K562 (cell line): Measurements from ENCODE around the gene HES5. TPM values are rescaled to one million over a fixed set of nuclear protein-coding genes. Genes with fewer than 3 reads are reported as not detected.

Experiments
- ATAC-seq: fragments of 200-7000 bp; cut with Tn5 transposase; 3 replicates; pipeline ENCODE4 v1.9.1; 2020; ENCODE audit warnings: moderate library complexity
- BruUV-seq: library from RNA; stranded (reverse); fragments of 400-500 nt; replicated peaks from 2 replicates; lab custom pipeline; 2021; lab: Mats Ljungman, UMichigan
- CTCF ChIA-PET: fragments of 300-600 bp; formaldehyde crosslinking; extraction: SDS; loops from one replicate; lab custom pipeline; 2021; ENCODE audit warnings: low intra/inter-chr PET ratio; lab: Yijun Ruan, JAX
- POLR2A ChIA-PET: fragments of 300-600, 350-650 bp; sonication (Branson Sonifier 250); formaldehyde crosslinking; extraction: SDS; loops from one replicate; lab custom pipeline; 2021; ENCODE audit warnings: antibody characterized with exemption, inconsistent platforms; lab: Yijun Ruan, JAX
- DNase-seq, 4 experiments: peaks; one replicate each; pipeline versions ENCODE4 v3.0.0 to v3.0.0-alpha.2; 2011 to 2018; ENCODE audit warnings: low spot score in 3 of 4, mixed read lengths in 3 of 4; ENCODE audit errors: extremely low read depth in 1 of 4
- FAIRE-seq: peaks from 2 replicates; lab custom pipeline; 2011; peaks lifted over from hg19 to GRCh38; lab: Jason Lieb, UNC
- H2AFZ ChIP-seq: 2 replicates; pipeline ENCODE4 v1.6.0; 2011; ENCODE audit warnings: low read depth, low read length, control low read depth, inconsistent platforms
- H3K27ac ChIP-seq: fragments of 200-600 bp; 3 replicates; pipeline ENCODE4 v1.8.0; 2011; ENCODE audit warnings: low read depth, mild to moderate bottlenecking, control low read depth, inconsistent platforms, low read length, moderate library complexity, mixed read lengths; ENCODE audit errors: extremely low read depth
- H3K27me3 ChIP-seq, 2 experiments: fragments of 300-600 bp in 1 of 2; 2 replicates in 1 of 2; 3 replicates in 1 of 2; pipeline versions ENCODE4 v1.6.0 to v1.8.0; 2011; ENCODE audit warnings: inconsistent platforms in 2 of 2, low read length in 2 of 2, mild to moderate bottlenecking in 1 of 2, mixed read lengths in 1 of 2, moderate library complexity in 1 of 2; ENCODE audit not compliant: control insufficient read depth in 2 of 2, insufficient read depth in 2 of 2
- H3K36me3 ChIP-seq: fragments of 300-600 bp; 3 replicates; pipeline ENCODE4 v1.8.0; 2011; ENCODE audit warnings: mild to moderate bottlenecking, low read length, inconsistent platforms; ENCODE audit not compliant: control insufficient read depth, insufficient read depth
- H3K4me1 ChIP-seq, 2 experiments: fragments of 200-600 bp in 1 of 2; replicated peaks in 1 of 2; 2 replicates in 1 of 2; 3 replicates in 1 of 2; pipeline versions ENCODE4 v1.5.1 to v1.8.0; 2011; ENCODE audit warnings: inconsistent platforms in 2 of 2, low read length in 2 of 2, mild to moderate bottlenecking in 1 of 2, mixed read lengths in 1 of 2, moderate library complexity in 1 of 2; ENCODE audit not compliant: control insufficient read depth in 2 of 2, insufficient read depth in 2 of 2
- H3K4me2 ChIP-seq: 2 replicates; pipeline ENCODE4 v1.6.1; 2011; ENCODE audit warnings: low read length, control low read depth, inconsistent platforms, mixed read lengths; ENCODE audit not compliant: insufficient read depth
- H3K4me3 ChIP-seq: fragments of 200-600 bp; sonication (generic), shearing (Covaris generic); 2 replicates; pipeline ENCODE4 v1.5.1; 2016; ENCODE audit warnings: control low read depth, inconsistent platforms
- H3K79me2 ChIP-seq: fragments of 200-600 bp; 3 replicates; pipeline ENCODE4 v1.8.0; 2011; ENCODE audit warnings: low read length, inconsistent platforms; ENCODE audit not compliant: control insufficient read depth, insufficient read depth
- H3K9ac ChIP-seq, 2 experiments: 2 replicates each; pipeline versions ENCODE4 v1.6.0 to v1.6.1; 2011; ENCODE audit warnings: low read depth in 2 of 2, low read length in 2 of 2, control low read depth in 1 of 2, inconsistent platforms in 1 of 2, mild to moderate bottlenecking in 1 of 2, mixed read lengths in 1 of 2; ENCODE audit not compliant: insufficient read depth in 1 of 2
- H3K9me1 ChIP-seq: one replicate; pipeline ENCODE4 v1.6.0; 2011; ENCODE audit warnings: inconsistent platforms, mild to moderate bottlenecking, low read length, moderate library complexity; ENCODE audit not compliant: control insufficient read depth, insufficient read depth
- H3K9me3 ChIP-seq: replicated peaks from 2 replicates; pipeline ENCODE4 v1.5.1; 2011; ENCODE audit warnings: low read depth, low read length, inconsistent platforms; ENCODE audit not compliant: control insufficient read depth, insufficient read depth
- H4K20me1 ChIP-seq: replicated peaks from 2 replicates; pipeline ENCODE4 v1.6.1; 2011; ENCODE audit warnings: low read length, inconsistent platforms, mixed read lengths; ENCODE audit not compliant: control insufficient read depth, insufficient read depth
- CBX1 ChIP-seq: sonication (generic); IDR thresholded peaks from 2 replicates; pipeline ENCODE4 v1.6.1; 2016; ENCODE audit warnings: antibody characterized with exemption, low read depth, mild to moderate bottlenecking
- FOXA3 ChIP-seq, 2 experiments: fragments of 450-650 bp in 1 of 2; sonication (generic) in 1 of 2; formaldehyde crosslinking; IDR thresholded peaks in 1 of 2; conservative IDR thresholded peaks in 1 of 2; 2 replicates each; pipeline versions ENCODE4 v1.4.0 to v1.8.0; 2020 to 2022; ENCODE audit warnings: mild to moderate bottlenecking in 2 of 2, missing genetic modification reagents in 1 of 2
- FOXK2 ChIP-seq, 2 experiments: fragments of 450-650 bp; IDR thresholded peaks in 1 of 2; conservative IDR thresholded peaks in 1 of 2; 2 replicates each; pipeline ENCODE4 v1.6.1; 2016; ENCODE audit warnings: low read depth in 2 of 2, mild to moderate bottlenecking in 1 of 2
- HIVEP1 ChIP-seq: fragments of 250-450 bp; sonication (Bioruptor Pico); IDR thresholded peaks from 2 replicates; pipeline ENCODE4 v1.4.0; 2020; ENCODE audit warnings: mild to moderate bottlenecking
- JUND ChIP-seq, 2 experiments: IDR thresholded peaks; 2 replicates in 1 of 2; 3 replicates in 1 of 2; pipeline ENCODE4 v1.6.1; 2011; ENCODE audit warnings: borderline replicate concordance in 2 of 2, low read depth in 2 of 2, low read length in 2 of 2, improper control_type of control experiment in 1 of 2, missing biosample characterization in 1 of 2, missing genetic modification characterization in 1 of 2, missing genetic modification reagents in 1 of 2
- KDM2B ChIP-seq: fragments of 250-450 bp; sonication (Bioruptor Pico); IDR thresholded peaks from 2 replicates; pipeline ENCODE4 v1.8.0; 2021; ENCODE audit warnings: mild to moderate bottlenecking, moderate library complexity
- KLF1 ChIP-seq: fragments of 450-650 bp; IDR thresholded peaks from 2 replicates; pipeline ENCODE4 v1.6.1; 2016; ENCODE audit warnings: missing genetic modification characterization, missing compliant biosample characterization
- MYC ChIP-seq, 2 experiments: fragments of 250-450 bp in 1 of 2; sonication (Bioruptor Pico) in 1 of 2; IDR thresholded peaks; 2 replicates each; pipeline versions ENCODE4 v1.5.1 to v1.6.1; 2012 to 2021; ENCODE audit warnings: low read depth in 2 of 2, borderline replicate concordance in 1 of 2, improper control_type of control experiment in 1 of 2, low read length in 1 of 2, mild to moderate bottlenecking in 1 of 2, moderate library complexity in 1 of 2
- PHB2 ChIP-seq: fragments of 450-650 bp; IDR thresholded peaks from 2 replicates; pipeline ENCODE4 v1.6.1; 2017; ENCODE audit warnings: low read depth
- POLR2B ChIP-seq: fragments of 450-650 bp; IDR thresholded peaks from 2 replicates; pipeline ENCODE4 v1.6.1; 2018; ENCODE audit warnings: low read depth; ENCODE audit not compliant: partially characterized antibody
- RFX5 ChIP-seq: IDR thresholded peaks from 2 replicates; pipeline ENCODE4 v1.6.1; 2011; ENCODE audit warnings: low read depth, mild to moderate bottlenecking, improper control_type of control experiment, low read length
- SAFB ChIP-seq: fragments of 200-400 bp; formaldehyde crosslinking; IDR thresholded peaks from 2 replicates; pipeline ENCODE4 v1.6.1; 2017; ENCODE audit warnings: low read depth, low read length, borderline replicate concordance
- SIRT6 ChIP-seq: IDR thresholded peaks from one replicate; pipeline ENCODE4 v1.6.1; 2012; ENCODE audit warnings: low read depth, mild to moderate bottlenecking, control low read depth, inconsistent platforms, low read length, moderate library complexity
- SLC30A9 ChIP-seq: fragments of 250-450 bp; sonication (Bioruptor Pico); IDR thresholded peaks from 2 replicates; pipeline ENCODE4 v1.8.0; 2022; ENCODE audit warnings: mild to moderate bottlenecking, moderate library complexity
- SMARCA5 ChIP-seq: fragments of 450-650 bp; IDR thresholded peaks from 2 replicates; pipeline ENCODE4 v1.6.1; 2016
- ZC3H8 ChIP-seq: fragments of 450-650 bp; IDR thresholded peaks from 2 replicates; pipeline ENCODE4 v1.6.1; 2017
- ZNF347 ChIP-seq: fragments of 450-650 bp; formaldehyde crosslinking; IDR thresholded peaks from 2 replicates; pipeline ENCODE4 v1.4.0; 2020; ENCODE audit warnings: low read depth, mild to moderate bottlenecking, moderate library complexity
- ZNF707 ChIP-seq: fragments of 250-450 bp; sonication (Bioruptor Pico); conservative IDR thresholded peaks from 2 replicates; pipeline ENCODE4 v1.8.0; 2022; ENCODE audit warnings: inconsistent platforms, mild to moderate bottlenecking, moderate library complexity
- WGBS: fragments of 100-300 bp; shearing (Covaris generic); methylation state at CpG from one replicate; pipeline ENCODE4 v1.1.6; 2016; ENCODE audit warnings: low coverage, mixed read lengths; ENCODE audit not compliant: insufficient coverage; ENCODE audit errors: missing lambda C conversion rate; 5-methylcytosine and 5-hydroxymethylcytosine counted together
- in situ Hi-C: fragments of 300-500 bp; cut with MboI; formaldehyde crosslinking; loops from 4 replicates; pipeline ENCODE4 v1.15.0; 2018; ENCODE audit warnings: inconsistent platforms, mixed read lengths
- intact Hi-C: fragments of 100-400 bp; cut with micrococcal nuclease; formaldehyde crosslinking; loops from 2 replicates; pipeline ENCODE4 v1.14.2; 2022
- polyA plus RNA-seq, 8 experiments: library from polyadenylated mRNA; depleted of rRNA in 4 of 8; stranded (reverse) in 5 of 8; unstranded in 3 of 8; fragments of >200 nt; fragmentation: Nextera tagmentation in 2 of 8; fragmentation: Illumina TruSeq in 1 of 8; extraction: Ambion mirVana in 2 of 8; extraction: Trizol in 1 of 8; gene quantifications; 2 replicates each; pipeline versions ENCODE4 v1.2.1 to v1.2.3, GENCODE V29; 2011 to 2014; ENCODE audit warnings: inconsistent platforms in 1 of 8, missing spikeins in 1 of 8
- total RNA-seq, 7 experiments: library from RNA; depleted of rRNA in 6 of 7; stranded (reverse); fragments of >200 nt in 6 of 7; fragmentation: Illumina TruSeq in 2 of 7; extraction: Trizol in 2 of 7; gene quantifications; 2 replicates each; pipeline versions ENCODE4 v1.2.1 to v1.2.3, GENCODE V29; 2011 to 2021; ENCODE audit warnings: low replicate concordance in 1 of 7
- TF ChIP-seq, protein P1 (sequence below), 2 experiments: fragments of 450-650 bp; IDR thresholded peaks; 2 replicates each; pipeline ENCODE4 v1.6.1; 2016
- TF ChIP-seq, protein P2 (sequence below): fragments of 250-450 bp; sonication (Bioruptor Pico); IDR thresholded peaks from 2 replicates; pipeline ENCODE4 v1.8.0; 2022; ENCODE audit warnings: inconsistent platforms

HES5 gene
- total and polyA plus RNA-seq, 9 of the 15 experiments (the other 6 are each of a cell fraction or from before 2014, with no cell fraction given): not detected

DNA sequence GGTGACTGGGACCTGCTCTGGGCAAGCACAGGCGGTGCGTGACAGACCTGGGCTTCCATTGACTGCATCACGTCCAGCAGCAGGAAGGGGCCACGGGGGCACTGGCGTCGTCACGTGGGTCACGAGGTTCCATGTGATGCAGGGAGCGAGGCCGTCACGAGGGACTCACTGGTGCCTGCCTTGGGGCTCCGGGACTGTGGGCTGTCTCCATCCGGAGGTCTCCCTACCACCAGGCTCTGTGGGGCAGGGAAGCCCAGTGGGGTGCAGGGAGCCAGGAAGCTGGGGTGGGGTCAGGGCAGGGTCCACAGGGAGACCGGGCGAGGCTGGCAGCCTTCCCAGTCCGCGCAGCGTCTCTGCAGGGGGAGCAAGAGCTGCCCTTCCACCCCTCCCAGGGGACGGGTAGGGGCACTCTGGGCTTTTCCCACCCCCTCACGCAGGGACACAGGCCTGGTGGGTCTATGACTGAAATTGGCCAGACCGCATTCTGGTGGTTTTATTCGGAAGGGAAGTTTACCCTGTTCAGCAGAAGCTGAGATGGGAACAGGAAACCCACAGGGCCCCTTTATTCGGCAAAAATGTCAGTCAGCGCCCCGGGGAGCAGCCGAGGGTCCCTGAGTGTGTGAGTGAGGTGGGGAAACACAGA lies 25.7 kb upstream of the HES5 start:
- Histone ChIP-seq H3K4me1 (peaks cover 21 to 76% of the 10 kb centered on the region in 2 experiments), H3K4me2 (peak overlapping the region; percentile 69), H3K9me1 (no peaks in the 10 kb centered on the region), H4K20me1 (no peaks in the 10 kb centered on the region), H3K79me2 (no peaks in the 10 kb centered on the region), H3K9ac (peak overlapping the region; percentile 51 to 92; a peak in 3 of 4 replicates), H3K27me3 (0 out of 5 replicates have a peak, but pooled peaks cover 0 to 4% of the 10 kb centered on the region in 2 experiments), H2AFZ (peak overlapping the region; percentile 86), H3K9me3 (no peaks in the 10 kb centered on the region), H3K4me3 (peak overlapping the region; percentile 25), H3K36me3 (no peaks in the 10 kb centered on the region), H3K27ac (peak overlapping the region; percentile 51; the same call in 1 of the 3 replicates)
- ATAC-seq (no peak), DNase-seq (no peak), FAIRE-seq (no peak)
- in situ Hi-C loops: no loop called here
- CTCF ChIA-PET: interaction anchor here (0.8 to 2.7 kb wide), 3 partner anchors 141 to 726 kb away, joined by 3 to 22 read pairs (median 7); no protein-coding TSS in a partner anchor
- BruUV-seq: no TSS peak
- WGBS: 30% methylated on average over 23 of the region's 26 CpGs
- POLR2A ChIA-PET: interaction anchor here (0.5 to 1.8 kb wide), 6 partner anchors 8 to 385 kb away, joined by 3 to 8 read pairs (median 3); partner anchors contain the start of gene PRXL2B
- intact Hi-C loops: no loop called here
- no peak for TF ChIP-seq FOXA3 (CRISPR knock-in tag; conservative IDR thresholded peaks at IDR 0.05 in 1 of 2, IDR thresholded peaks at IDR 0.05 in 1 of 2)
- TF ChIP-seq CBX1: no peak
- no peak for TF ChIP-seq ZC3H8
- TF ChIP-seq SAFB: no peak
- no peak for TF ChIP-seq ZNF347 (CRISPR knock-in tag)
- no peak for TF ChIP-seq FOXK2 (conservative IDR thresholded peaks at IDR 0.05 in 1 of 2, IDR thresholded peaks at IDR 0.05 in 1 of 2; ENCODE audit: low read depth in 2 of 2)
- no peak for TF ChIP-seq SLC30A9 (CRISPR knock-in tag)
- no peak for TF ChIP-seq PHB2
- TF ChIP-seq RFX5: no peak
- TF ChIP-seq JUND (IDR thresholded peaks at IDR 0.05; ENCODE audit: borderline replicate concordance, low read depth, low read length): no peak
- no peak for TF ChIP-seq JUND (tag; IDR thresholded peaks at IDR 0.05; ENCODE audit: borderline replicate concordance, low read depth, low read length)
- no peak for TF ChIP-seq SIRT6
- TF ChIP-seq KDM2B (CRISPR knock-in tag): no peak
- TF ChIP-seq, protein P1, sequence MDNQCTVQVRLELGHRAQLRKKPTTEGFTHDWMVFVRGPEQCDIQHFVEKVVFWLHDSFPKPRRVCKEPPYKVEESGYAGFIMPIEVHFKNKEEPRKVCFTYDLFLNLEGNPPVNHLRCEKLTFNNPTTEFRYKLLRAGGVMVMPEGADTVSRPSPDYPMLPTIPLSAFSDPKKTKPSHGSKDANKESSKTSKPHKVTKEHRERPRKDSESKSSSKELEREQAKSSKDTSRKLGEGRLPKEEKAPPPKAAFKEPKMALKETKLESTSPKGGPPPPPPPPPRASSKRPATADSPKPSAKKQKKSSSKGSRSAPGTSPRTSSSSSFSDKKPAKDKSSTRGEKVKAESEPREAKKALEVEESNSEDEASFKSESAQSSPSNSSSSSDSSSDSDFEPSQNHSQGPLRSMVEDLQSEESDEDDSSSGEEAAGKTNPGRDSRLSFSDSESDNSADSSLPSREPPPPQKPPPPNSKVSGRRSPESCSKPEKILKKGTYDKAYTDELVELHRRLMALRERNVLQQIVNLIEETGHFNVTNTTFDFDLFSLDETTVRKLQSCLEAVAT (IDR thresholded peaks at IDR 0.05): no peak
- TF ChIP-seq HIVEP1 (CRISPR knock-in tag): peak; percentile 64; the same call in 1 of the 2 replicates
- no peak for TF ChIP-seq POLR2B
- TF ChIP-seq ZNF707 (CRISPR knock-in tag): no peak
- TF ChIP-seq MYC (IDR thresholded peaks at IDR 0.05; ENCODE audit: low read depth, low read length): no peak
- no peak for TF ChIP-seq MYC (CRISPR knock-in tag; IDR thresholded peaks at IDR 0.05; ENCODE audit: borderline replicate concordance, low read depth)
- TF ChIP-seq, protein P2, sequence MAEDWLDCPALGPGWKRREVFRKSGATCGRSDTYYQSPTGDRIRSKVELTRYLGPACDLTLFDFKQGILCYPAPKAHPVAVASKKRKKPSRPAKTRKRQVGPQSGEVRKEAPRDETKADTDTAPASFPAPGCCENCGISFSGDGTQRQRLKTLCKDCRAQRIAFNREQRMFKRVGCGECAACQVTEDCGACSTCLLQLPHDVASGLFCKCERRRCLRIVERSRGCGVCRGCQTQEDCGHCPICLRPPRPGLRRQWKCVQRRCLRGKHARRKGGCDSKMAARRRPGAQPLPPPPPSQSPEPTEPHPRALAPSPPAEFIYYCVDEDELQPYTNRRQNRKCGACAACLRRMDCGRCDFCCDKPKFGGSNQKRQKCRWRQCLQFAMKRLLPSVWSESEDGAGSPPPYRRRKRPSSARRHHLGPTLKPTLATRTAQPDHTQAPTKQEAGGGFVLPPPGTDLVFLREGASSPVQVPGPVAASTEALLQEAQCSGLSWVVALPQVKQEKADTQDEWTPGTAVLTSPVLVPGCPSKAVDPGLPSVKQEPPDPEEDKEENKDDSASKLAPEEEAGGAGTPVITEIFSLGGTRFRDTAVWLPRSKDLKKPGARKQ (CRISPR knock-in tag): no peak
- TF ChIP-seq KLF1: no peak
- TF ChIP-seq SMARCA5: no peak
